Ovary (tissue), 3 donors: ENCODE results near the gene LAG3.

ENCODE experiments used
- POLR2A ChIP-seq: fragments of 450-650 bp; IDR thresholded peaks from one replicate; pipeline ENCODE4 v1.6.1; 2017; ENCODE audit warnings: antibody characterized with exemption, mild to moderate bottlenecking, moderate library complexity
- TF ChIP-seq, protein P1 (sequence below), 3 donors: fragments of 450-650 bp in 2 of 3; fragments of 200-600 bp in 1 of 3; IDR thresholded peaks; one replicate each; pipeline versions ENCODE4 v1.5.1 to v1.8.0; 2016 to 2022; ENCODE audit warnings: antibody characterized with exemption in 3 of 3, mild to moderate bottlenecking in 1 of 3
- donor health status: DM: no; HTN: no; CAD: no.

DNA sequence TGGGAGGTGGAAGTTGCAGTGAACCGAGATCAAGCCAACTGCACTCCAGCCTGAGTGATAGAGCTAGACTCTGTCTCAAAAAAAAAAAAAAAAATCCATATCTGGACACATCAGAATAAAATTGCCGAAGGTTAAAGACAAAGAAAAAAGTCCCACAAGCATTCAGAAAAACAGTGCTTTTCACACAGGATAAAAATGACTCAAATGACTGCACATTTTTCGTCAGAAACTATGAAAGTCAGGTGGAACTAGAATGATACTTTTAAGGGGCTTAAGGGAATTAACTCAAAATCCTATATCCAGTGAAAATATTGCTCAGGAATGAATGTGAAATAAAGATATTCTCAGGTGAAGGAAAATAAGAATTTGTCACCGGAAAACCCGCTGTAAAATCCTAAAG, 35.6 kb upstream of the LAG3 start:
- TF ChIP-seq, protein P1, sequence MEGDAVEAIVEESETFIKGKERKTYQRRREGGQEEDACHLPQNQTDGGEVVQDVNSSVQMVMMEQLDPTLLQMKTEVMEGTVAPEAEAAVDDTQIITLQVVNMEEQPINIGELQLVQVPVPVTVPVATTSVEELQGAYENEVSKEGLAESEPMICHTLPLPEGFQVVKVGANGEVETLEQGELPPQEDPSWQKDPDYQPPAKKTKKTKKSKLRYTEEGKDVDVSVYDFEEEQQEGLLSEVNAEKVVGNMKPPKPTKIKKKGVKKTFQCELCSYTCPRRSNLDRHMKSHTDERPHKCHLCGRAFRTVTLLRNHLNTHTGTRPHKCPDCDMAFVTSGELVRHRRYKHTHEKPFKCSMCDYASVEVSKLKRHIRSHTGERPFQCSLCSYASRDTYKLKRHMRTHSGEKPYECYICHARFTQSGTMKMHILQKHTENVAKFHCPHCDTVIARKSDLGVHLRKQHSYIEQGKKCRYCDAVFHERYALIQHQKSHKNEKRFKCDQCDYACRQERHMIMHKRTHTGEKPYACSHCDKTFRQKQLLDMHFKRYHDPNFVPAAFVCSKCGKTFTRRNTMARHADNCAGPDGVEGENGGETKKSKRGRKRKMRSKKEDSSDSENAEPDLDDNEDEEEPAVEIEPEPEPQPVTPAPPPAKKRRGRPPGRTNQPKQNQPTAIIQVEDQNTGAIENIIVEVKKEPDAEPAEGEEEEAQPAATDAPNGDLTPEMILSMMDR (IDR thresholded peaks at IDR 0.05): no peak
- no peak for TF ChIP-seq POLR2A
